ENCODE measurements around the gene ACVR1.
"Not testable (repeated sequence)": the region's sequence is repeated elsewhere in the genome, so short reads cannot be mapped to it uniquely, and the experiment has no call there.

Gene ACVR1

GRCh38 chr2:157761520-157761919 is 114.6 kb downstream of the ACVR1 start:
- H3K4me3 ChIP-seq (ENCODE audit: low read depth, low read length), result no peak overlapping the region
- no peak for TF ChIP-seq CTCF (IDR thresholded peaks at IDR 0.05; ENCODE audit: low read depth, low read length, missing control alignments)
- H3K27ac ChIP-seq, result no peak overlapping the region
- H3K36me3 ChIP-seq (replicated peaks), result peaks cover 13% of the 10 kb centered on the region
- in situ Hi-C loops (cut with HindIII; ENCODE audit: low pct_ligation_motif_present, low sequenced_read_pairs), result no loop called here
- H3K27me3 ChIP-seq (replicated peaks), result no peaks in the 10 kb centered on the region
- DNase-seq, result no peak

- DNase-seq, result no peak
- no peak for TF ChIP-seq CTCF (IDR thresholded peaks at IDR 0.05; ENCODE audit: low read depth, low read length, missing control alignments)
- Histone ChIP-seq H3K27me3 (replicated peaks) (no peaks in the 10 kb centered on the region), H3K36me3 (replicated peaks) (peaks cover 13% of the 10 kb centered on the region), H3K4me3 (ENCODE audit: low read depth, low read length) (no peak overlapping the region), H3K27ac (no peak overlapping the region)
- in situ Hi-C loops (cut with HindIII; ENCODE audit: low pct_ligation_motif_present, low sequenced_read_pairs), result no loop called here
Observed at GRCh38 chr2:157760949-157761348, 115.2 kb downstream of the ACVR1 start.

- no peak for TF ChIP-seq CTCF (IDR thresholded peaks at IDR 0.05; ENCODE audit: low read depth, low read length, missing control alignments)
- no peaks in the 10 kb centered on the region for H3K27me3 ChIP-seq (replicated peaks)
Observed at GRCh38 chr2:157759855-157760254, 116.3 kb downstream of the ACVR1 start.

GRCh38 chr2:157758586-157758985 is 117.5 kb downstream of the ACVR1 start:
- Histone ChIP-seq H3K27me3 (replicated peaks) (no peaks in the 10 kb centered on the region), H3K27ac (no peak overlapping the region), H3K4me3 (ENCODE audit: low read depth, low read length) (no peak overlapping the region), H3K36me3 (replicated peaks) (peaks cover 7% of the 10 kb centered on the region)
- in situ Hi-C loops (cut with HindIII; ENCODE audit: low pct_ligation_motif_present, low sequenced_read_pairs), result no loop called here
- no peak for DNase-seq
- no peak for TF ChIP-seq CTCF (IDR thresholded peaks at IDR 0.05; ENCODE audit: low read depth, low read length, missing control alignments)

More at GRCh38 chr2:157759855-157760254, 116.3 kb downstream of the ACVR1 start:
- Histone ChIP-seq H3K27ac (no peak overlapping the region), H3K4me3 (ENCODE audit: low read depth, low read length) (no peak overlapping the region), H3K36me3 (replicated peaks) (peaks cover 10% of the 10 kb centered on the region)
- DNase-seq, result no peak
- in situ Hi-C loops (cut with HindIII; ENCODE audit: low pct_ligation_motif_present, low sequenced_read_pairs), result no loop called here

GRCh38 chr2:157757500-157757899 is 118.6 kb downstream of the ACVR1 start:
- no peak for TF ChIP-seq CTCF (IDR thresholded peaks at IDR 0.05; ENCODE audit: low read depth, low read length, missing control alignments)
- in situ Hi-C loops (cut with HindIII; ENCODE audit: low pct_ligation_motif_present, low sequenced_read_pairs), result no loop called here
- DNase-seq, result no peak
- peaks cover 5% of the 10 kb centered on the region for H3K36me3 ChIP-seq (replicated peaks)
- no peak overlapping the region for H3K27ac ChIP-seq
- no peaks in the 10 kb centered on the region for H3K27me3 ChIP-seq (replicated peaks)
- no peak overlapping the region for H3K4me3 ChIP-seq (ENCODE audit: low read depth, low read length)

- H3K27ac ChIP-seq; DNase-seq; H3K4me3 ChIP-seq (ENCODE audit: low read depth, low read length); in situ Hi-C loops (cut with HindIII; ENCODE audit: low pct_ligation_motif_present, low sequenced_read_pairs); H3K36me3 ChIP-seq (replicated peaks); H3K27me3 ChIP-seq (replicated peaks): not testable (repeated sequence)
Observed at GRCh38 chr2:157756447-157756846, 119.7 kb downstream of the ACVR1 start.
